ENCODE results near the gene LCTL.

DNA sequence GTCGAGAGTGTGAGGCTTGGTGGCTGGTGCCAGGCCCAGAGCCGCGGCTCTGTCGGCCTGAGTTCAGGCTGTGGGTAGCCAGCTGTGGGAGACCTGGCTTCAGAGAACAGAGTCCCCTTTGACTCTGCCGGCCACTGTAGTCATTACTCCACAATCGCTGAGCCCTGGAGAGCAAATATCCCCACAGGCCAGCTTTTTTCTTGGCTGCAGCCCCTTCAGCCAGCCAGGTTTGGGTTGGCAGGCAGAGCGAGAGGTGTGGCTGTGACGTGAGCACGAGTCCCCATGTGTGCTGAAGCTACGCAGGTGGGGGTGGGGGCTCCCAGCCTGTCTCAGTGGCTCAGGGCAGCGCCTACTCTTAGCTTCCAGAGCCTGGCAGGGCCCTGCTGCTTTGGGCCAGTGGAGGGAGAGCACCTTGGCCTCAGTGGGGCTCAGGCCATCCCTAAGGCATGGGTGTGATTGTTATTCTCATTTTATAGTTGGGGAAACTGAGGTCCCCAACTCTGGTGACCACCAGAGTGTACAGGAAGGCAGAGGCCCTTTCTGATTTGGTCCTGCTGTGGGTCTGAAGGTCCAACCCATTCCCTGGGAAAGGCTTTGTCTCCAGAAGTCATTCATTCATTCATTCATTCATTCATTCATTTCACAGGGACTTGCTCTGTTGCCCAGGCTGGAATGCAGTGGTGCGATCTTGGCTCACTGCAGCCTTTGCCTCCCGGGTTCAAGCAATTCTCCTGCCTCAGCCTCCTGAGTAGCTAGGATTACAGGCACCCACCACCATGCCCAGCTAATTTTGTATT, 45.7 kb upstream of the LCTL start:
- TF ChIP-seq, protein P1, sequence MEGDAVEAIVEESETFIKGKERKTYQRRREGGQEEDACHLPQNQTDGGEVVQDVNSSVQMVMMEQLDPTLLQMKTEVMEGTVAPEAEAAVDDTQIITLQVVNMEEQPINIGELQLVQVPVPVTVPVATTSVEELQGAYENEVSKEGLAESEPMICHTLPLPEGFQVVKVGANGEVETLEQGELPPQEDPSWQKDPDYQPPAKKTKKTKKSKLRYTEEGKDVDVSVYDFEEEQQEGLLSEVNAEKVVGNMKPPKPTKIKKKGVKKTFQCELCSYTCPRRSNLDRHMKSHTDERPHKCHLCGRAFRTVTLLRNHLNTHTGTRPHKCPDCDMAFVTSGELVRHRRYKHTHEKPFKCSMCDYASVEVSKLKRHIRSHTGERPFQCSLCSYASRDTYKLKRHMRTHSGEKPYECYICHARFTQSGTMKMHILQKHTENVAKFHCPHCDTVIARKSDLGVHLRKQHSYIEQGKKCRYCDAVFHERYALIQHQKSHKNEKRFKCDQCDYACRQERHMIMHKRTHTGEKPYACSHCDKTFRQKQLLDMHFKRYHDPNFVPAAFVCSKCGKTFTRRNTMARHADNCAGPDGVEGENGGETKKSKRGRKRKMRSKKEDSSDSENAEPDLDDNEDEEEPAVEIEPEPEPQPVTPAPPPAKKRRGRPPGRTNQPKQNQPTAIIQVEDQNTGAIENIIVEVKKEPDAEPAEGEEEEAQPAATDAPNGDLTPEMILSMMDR (conservative IDR thresholded peaks at IDR 0.05; ENCODE audit: low read depth, low read length) = no peak
- no peak for TF ChIP-seq EZH2 (IDR thresholded peaks at IDR 0.05; ENCODE audit: borderline replicate concordance, low read depth, low read length, poor library complexity, severe bottlenecking)

Data from A673 (cell line).